Limb (tissue), 2 donors: ENCODE results near the gene CNKSR2.
A peak's percentile ranks its signal among the peaks of the same experiment; 100 is the strongest.

Experiments
- DNase-seq, 2 donors: peaks; one replicate each; pipeline ENCODE4 v3.0.0-alpha.2; 2016; ENCODE audit errors: extremely low spot score in 2 of 2

Gene CNKSR2

GRCh38 chrX:21606002-21606401, 231.8 kb downstream of the CNKSR2 start:
- DNase-seq, result peak in 1 of 2 donors; percentile 3

DNA sequence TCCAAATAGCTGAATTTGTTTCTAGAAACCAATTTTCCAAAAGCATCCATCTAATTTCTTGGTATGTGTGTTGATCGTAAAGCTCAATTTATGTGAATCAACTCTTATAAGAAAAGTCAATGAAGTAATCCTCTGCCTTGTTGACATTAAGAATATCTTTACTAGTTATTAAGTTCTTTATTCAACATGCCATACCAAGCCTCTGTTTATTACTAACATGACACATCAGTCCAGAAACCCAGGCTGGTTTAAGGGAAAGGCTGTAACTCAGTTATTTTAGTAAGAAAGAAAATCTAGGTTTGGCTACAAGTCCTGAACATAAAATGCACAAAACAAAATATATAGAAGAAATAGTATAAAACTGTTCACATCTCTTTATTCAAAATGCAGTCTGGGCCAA, 235.9 kb downstream of the CNKSR2 start:
- DNase-seq, result no peak

DNA sequence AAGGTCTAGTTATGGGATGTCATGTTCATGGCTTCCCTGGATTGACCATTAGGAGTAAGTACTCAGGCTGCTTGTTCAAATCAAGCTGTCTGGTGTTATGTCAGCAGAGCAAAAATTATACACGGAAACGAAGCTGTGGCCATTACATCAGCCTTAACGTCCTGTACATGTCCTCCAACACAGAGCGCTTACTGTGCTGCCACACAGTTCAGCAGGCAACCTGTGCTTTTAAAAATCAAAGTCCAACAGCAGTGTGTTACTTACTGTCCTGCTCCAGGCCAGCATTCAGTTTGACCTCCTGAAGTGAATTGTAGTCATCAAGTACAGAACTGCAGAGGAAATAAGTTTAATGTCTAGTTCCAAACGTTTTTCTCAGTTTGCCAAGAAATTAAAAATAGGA, 237.9 kb downstream of the CNKSR2 start:
- no peak for DNase-seq

GRCh38 chrX:21616386-21616785, 242.2 kb downstream of the CNKSR2 start:
- no peak for DNase-seq

DNA sequence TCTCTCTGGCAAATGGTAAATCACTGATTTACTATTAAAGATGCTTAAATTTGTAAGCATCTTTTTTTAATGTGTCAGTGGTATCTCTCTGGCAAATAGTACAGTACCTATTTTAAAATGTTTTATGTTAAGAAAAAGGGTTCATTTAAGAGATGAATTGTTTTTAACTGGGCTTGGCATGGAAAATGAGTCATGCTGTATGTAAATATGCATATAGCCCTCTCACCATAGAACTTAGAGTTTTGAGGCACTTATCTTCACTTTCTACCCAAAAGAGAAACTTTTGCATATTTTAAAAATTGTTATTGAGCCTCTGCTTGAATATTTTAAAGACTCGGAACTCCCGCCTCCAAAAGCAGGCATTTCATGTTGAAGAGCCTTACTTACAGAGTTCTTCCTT, 246.0 kb downstream of the CNKSR2 start:
- no peak for DNase-seq

GRCh38 chrX:21623778-21624501, 249.7 kb downstream of the CNKSR2 start:
- no peak for DNase-seq

GRCh38 chrX:21632027-21632426, 257.8 kb downstream of the CNKSR2 start:
- peak in 1 of 2 donors; percentile 22 for DNase-seq

- no peak for DNase-seq
These were observed 264.1 kb downstream of the CNKSR2 start for GRCh38 chrX:21638311-21638710.

DNA sequence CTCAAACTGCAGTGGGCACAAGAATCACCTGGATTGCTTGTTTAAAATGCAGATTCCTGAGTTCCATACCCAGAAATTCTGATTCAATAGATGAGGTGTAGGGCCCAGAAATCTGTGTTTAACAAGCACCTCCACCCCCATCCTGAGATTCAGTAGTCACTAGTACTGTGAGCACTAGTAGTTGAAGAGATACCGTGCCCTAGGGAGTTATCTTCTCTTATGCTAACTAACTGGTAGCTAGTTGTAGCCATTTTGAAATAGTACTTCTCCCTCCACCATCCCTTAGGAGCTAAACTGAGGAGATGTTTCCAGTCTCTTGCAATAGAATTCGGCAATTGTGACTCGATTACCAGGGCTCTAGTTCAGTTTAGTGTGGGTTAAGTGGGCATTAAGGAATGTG, 265.6 kb downstream of the CNKSR2 start:
- no peak for DNase-seq

GRCh38 chrX:21645431-21645830, 271.2 kb downstream of the CNKSR2 start:
- no peak for DNase-seq

GRCh38 chrX:21645886-21646285, 271.7 kb downstream of the CNKSR2 start:
- DNase-seq, result no peak

- peak in 1 of 2 donors; percentile 36 for DNase-seq
These were observed 281.8 kb downstream of the CNKSR2 start for GRCh38 chrX:21655901-21656586.

- DNase-seq, result no peak
These were observed 282.5 kb downstream of the CNKSR2 start for GRCh38 chrX:21656587-21657317.

GRCh38 chrX:21657318-21658151, 283.3 kb downstream of the CNKSR2 start:
- peak in 1 of 2 donors; percentile 23 for DNase-seq

- peak in 1 of 2 donors; percentile 31 for DNase-seq
These were observed 284.0 kb downstream of the CNKSR2 start, which contains the start of gene KLHL34 for GRCh38 chrX:21658152-21658737. Gene KLHL34, minus strand, starts transcription at chrX:21658330. Its CDS starts 542 bp downstream, at chrX:21657788.

DNA sequence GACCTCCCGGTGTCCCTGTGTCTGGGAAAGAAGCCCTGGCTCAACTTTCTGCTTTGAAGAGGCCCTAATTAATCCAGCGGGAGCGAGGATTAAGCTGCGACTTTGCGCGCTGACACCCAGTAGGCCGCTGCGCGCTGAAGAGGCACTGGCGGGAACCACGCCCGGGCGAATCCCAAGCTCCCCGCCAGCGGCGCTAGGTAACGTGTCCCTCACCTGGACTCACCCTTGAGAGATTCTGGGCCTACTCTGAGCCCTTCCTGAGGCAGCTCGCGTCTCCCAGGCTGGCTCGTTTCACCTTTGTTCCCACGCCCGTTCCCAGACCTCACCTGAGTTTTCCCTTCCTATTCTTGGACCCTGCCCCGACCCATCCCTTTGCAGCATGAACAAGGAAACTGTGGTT, 284.5 kb downstream of the CNKSR2 start:
- no peak for DNase-seq

- DNase-seq, result no peak
These were observed 285.1 kb downstream of the CNKSR2 start for GRCh38 chrX:21659320-21659719.

GRCh38 chrX:21660156-21660555, 285.9 kb downstream of the CNKSR2 start:
- no peak for DNase-seq

DNA sequence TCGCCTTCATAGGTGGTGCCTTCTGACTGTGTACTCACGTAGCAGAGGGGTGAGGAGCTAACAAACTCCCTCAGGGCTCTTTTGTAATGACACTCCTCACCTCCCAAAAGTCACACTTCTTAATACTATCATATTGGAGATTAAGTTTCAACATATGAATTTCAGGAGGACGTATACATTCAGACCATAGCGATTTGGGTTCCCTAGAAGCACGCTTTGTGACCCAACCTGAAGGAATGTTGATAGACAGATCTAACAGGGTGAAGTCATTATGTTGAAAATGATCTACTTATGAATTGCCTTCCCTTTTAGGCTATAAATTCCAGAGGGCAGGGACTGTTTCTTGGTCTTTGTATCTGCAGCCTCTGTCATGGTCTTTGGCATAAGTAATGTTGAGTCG, 287.1 kb downstream of the CNKSR2 start:
- DNase-seq, result no peak

DNA sequence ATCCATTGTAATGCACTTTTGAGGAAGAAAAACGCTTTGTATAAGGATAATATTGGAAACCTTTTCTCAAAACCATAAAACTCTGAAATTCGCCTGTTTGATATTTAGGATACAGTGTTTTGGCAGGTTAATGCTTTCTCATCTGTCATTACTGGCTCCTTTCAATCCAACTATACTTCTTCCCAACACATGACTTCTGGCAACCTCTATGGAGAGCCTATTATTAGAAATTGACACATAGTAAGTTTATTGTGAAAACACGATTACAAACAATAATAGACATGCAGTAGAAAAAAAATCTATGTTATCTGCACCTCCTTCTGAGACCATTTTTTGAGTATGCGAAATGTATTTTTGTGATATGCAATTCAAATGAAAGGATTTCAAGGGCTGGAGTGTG, 288.5 kb downstream of the CNKSR2 start:
- DNase-seq, result no peak

GRCh38 chrX:21666252-21666651, 292.0 kb downstream of the CNKSR2 start:
- DNase-seq, result no peak
